Bronchial epithelial cell (primary cell): Measurements from ENCODE around the gene TARM1. TPM values are rescaled to one million over a fixed set of nuclear protein-coding genes. Genes with fewer than 3 reads are reported as not detected.

Experiments
- DNase-seq: peaks from one replicate; pipeline ENCODE4 v3.0.0-alpha.2; 2010; ENCODE audit warnings: low read depth
- FAIRE-seq: peaks from 2 replicates; lab custom pipeline; 2011; peaks lifted over from hg19 to GRCh38; lab: Jason Lieb, UNC
- H3K27me3 ChIP-seq: 2 replicates; pipeline ENCODE4 v1.5.1; 2011; ENCODE audit warnings: low read length; ENCODE audit not compliant: control insufficient read depth, insufficient read depth
- H3K36me3 ChIP-seq: 2 replicates; pipeline ENCODE4 v1.5.1; 2011; ENCODE audit warnings: low read length; ENCODE audit not compliant: control insufficient read depth, insufficient read depth
- H3K4me3 ChIP-seq: 2 replicates; pipeline ENCODE4 v1.5.1; 2011; ENCODE audit warnings: mild to moderate bottlenecking, low read depth, low read length, control low read depth
- total RNA-seq: library from RNA; depleted of rRNA; stranded (reverse); fragments of >200 nt; gene quantifications from 2 replicates; pipeline ENCODE4 v1.2.1, GENCODE V29; 2014
- TF ChIP-seq, protein P1 (sequence below): IDR thresholded peaks from 2 replicates; pipeline ENCODE4 v1.5.1; 2011; ENCODE audit warnings: mild to moderate bottlenecking, moderate library complexity, low read length, control low read depth, inconsistent platforms; ENCODE audit not compliant: insufficient read depth, severe bottlenecking

The TARM1 gene
- total RNA-seq, 1 donor from 2014 or later, result not detected

DNA sequence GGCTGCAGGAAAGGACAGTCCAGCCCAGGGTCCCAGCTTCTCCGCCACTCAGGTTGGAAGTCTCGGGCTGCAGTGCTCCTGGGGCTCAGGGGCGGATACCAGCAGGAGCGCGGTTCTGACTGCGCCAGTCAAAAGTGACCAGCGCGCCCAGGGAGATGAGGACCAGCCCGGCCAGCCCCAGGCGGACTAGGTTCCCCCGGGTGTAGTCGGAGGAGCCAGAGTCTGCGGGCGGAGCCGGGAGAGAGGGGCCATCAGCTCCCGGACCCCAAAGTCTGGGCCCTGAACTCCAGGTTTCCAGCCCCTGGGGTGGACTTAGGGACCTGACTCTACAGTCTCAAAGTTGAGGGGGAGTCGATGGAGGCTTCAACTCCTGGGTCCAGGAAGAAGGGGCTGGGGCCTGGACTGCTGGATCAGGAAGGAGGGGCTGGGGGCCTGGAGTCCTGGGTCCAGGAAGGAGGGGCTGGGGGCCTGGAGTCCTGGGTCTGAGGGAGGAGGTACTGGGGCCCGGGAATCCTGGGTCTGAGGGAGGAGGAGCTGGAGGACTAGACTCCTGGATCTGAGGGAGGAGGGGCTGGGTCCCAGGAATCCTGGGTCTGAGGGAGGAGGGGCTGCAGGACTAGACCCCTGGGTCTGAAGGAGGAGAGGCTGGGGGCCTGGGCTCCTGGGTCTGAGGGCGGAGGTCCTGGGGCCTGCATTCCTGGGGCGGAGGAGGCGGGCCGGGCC is 14.1 kb upstream of the TARM1 start:
- FAIRE-seq, result no peak
- Histone ChIP-seq H3K27me3 (no peaks in the 10 kb centered on the region), H3K36me3 (no peaks in the 10 kb centered on the region), H3K4me3 (peak overlapping the region; percentile 31)
- no peak for DNase-seq
- TF ChIP-seq, protein P1, sequence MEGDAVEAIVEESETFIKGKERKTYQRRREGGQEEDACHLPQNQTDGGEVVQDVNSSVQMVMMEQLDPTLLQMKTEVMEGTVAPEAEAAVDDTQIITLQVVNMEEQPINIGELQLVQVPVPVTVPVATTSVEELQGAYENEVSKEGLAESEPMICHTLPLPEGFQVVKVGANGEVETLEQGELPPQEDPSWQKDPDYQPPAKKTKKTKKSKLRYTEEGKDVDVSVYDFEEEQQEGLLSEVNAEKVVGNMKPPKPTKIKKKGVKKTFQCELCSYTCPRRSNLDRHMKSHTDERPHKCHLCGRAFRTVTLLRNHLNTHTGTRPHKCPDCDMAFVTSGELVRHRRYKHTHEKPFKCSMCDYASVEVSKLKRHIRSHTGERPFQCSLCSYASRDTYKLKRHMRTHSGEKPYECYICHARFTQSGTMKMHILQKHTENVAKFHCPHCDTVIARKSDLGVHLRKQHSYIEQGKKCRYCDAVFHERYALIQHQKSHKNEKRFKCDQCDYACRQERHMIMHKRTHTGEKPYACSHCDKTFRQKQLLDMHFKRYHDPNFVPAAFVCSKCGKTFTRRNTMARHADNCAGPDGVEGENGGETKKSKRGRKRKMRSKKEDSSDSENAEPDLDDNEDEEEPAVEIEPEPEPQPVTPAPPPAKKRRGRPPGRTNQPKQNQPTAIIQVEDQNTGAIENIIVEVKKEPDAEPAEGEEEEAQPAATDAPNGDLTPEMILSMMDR, result no peak

DNA sequence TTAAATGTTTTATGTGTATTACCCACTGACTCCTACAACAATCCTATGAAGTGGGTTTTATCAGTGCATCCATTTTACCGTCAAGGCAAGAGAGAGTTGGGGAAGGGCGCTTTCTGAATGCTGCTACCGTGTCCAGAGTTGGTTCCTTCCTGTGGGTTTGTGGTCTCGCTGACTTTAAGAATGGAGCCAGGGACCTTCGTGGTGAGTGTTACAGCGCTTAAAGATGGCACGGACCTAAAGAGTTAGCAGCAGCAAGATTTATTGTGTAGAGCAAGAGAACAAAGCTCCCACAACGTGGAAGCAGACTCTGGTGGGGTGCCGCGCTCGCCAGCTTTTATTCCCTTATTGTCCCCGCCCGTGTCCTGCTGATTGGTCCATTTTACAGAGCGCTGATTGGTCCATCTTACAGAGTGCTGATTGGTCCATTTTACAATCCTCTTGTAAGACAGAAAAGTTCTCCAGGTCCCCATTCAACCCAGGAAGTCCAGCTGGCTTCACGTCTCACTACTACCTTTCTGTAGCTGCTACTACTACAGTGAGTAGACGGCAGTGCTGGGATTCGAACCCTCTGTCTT is 13.3 kb upstream of the TARM1 start:
- H3K27me3 ChIP-seq, result no peaks in the 10 kb centered on the region
- no peak for FAIRE-seq

GRCh38 chr19:54084410-54084809 is 3.2 kb upstream of the TARM1 start:
- Histone ChIP-seq H3K4me3 (no peak overlapping the region), H3K36me3 (no peaks in the 10 kb centered on the region), H3K27me3 (no peaks in the 10 kb centered on the region)
- no peak for FAIRE-seq
- no peak for DNase-seq
- TF ChIP-seq, protein P1, result no peak

More for the DNA sequence above, 13.3 kb upstream of the TARM1 start:
- TF ChIP-seq, protein P1, result no peak
- no peaks in the 10 kb centered on the region for H3K36me3 ChIP-seq
- DNase-seq, result no peak
- H3K4me3 ChIP-seq, result no peak overlapping the region

DNA sequence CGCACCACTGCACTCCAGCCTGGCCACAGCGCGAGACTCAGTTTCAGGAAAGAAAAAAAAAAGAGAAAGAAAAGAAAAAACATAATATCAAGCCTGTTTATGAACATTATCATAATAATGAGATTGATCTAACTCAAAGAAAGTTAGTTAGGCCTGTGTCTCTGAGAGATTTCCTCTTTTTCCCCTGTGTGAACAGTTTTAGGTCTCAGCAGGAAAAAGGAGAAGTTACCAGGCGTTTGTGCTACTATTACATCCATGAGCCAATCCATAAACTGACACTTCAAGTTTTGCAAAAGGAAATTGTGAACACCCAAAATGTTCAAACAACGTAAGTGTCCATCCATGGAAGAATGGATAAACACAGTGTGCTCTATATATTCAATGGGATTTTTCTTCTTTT is 3.8 kb downstream of the TARM1 start:
- no peak for FAIRE-seq
- Histone ChIP-seq H3K36me3 (no peaks in the 10 kb centered on the region), H3K27me3 (no peaks in the 10 kb centered on the region), H3K4me3 (no peak overlapping the region)
- no peak for DNase-seq
- TF ChIP-seq, protein P1, result no peak

DNA sequence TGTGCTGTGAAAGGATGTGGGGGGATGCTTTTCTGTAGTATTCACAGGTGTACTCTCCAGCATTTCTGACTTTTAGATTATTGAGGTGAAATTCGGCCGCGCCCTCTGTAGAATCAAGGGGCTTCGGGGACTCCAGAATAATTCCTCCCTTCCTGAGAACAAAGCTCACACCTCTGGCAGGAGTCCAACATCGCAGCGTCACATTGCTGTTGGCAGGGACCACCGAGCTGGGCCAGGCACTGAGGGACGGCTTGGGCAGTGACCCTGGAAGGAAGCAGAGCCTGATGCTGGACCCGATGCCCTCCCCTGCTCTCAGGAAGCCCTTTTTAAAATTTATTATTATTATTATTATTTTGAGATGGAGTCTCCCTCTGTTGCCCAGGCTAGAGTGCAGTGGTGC is 6.3 kb downstream of the TARM1 start:
- no peak for FAIRE-seq
- TF ChIP-seq, protein P1, result no peak
- no peak overlapping the region for H3K4me3 ChIP-seq
- H3K27me3 ChIP-seq, result no peaks in the 10 kb centered on the region
- DNase-seq, result no peak
- H3K36me3 ChIP-seq, result no peaks in the 10 kb centered on the region
